DOHH2 (cell line): ENCODE measurements around the gene DUOXA2.

ENCODE experiments used
- H3F3A ChIP-seq: fragments of 200-600 bp; sonication (generic), shearing (Covaris generic); 2 replicates; pipeline ENCODE4 v1.6.0; 2016; ENCODE audit warnings: antibody characterized with exemption, mild to moderate bottlenecking; ENCODE audit not compliant: control insufficient read depth, insufficient read depth
- H3K27ac ChIP-seq: fragments of 200-600 bp; sonication (generic); 2 replicates; pipeline ENCODE4 v1.5.1; 2014; ENCODE audit warnings: low read depth, mild to moderate bottlenecking, low read length, moderate library complexity
- H3K27me3 ChIP-seq: fragments of 200-600 bp; sonication (generic); 2 replicates; pipeline ENCODE4 v1.6.1; 2014; ENCODE audit warnings: mild to moderate bottlenecking, low read length, mixed read lengths; ENCODE audit not compliant: control insufficient read depth
- H3K36me3 ChIP-seq: fragments of 200-600 bp; sonication (generic); 2 replicates; pipeline ENCODE4 v1.6.1; 2014; ENCODE audit warnings: mild to moderate bottlenecking, low read length, moderate library complexity, mixed read lengths; ENCODE audit not compliant: control insufficient read depth
- H3K4me1 ChIP-seq: fragments of 200-600 bp; sonication (generic); 2 replicates; pipeline ENCODE4 v1.6.1; 2014; ENCODE audit warnings: mild to moderate bottlenecking, low read length, mixed read lengths; ENCODE audit not compliant: control insufficient read depth
- H3K4me2 ChIP-seq: fragments of 200-600 bp; sonication (generic); 2 replicates; pipeline ENCODE4 v1.6.0; 2014; ENCODE audit warnings: mild to moderate bottlenecking, low read length, moderate library complexity
- H3K4me3 ChIP-seq: fragments of 200-600 bp; sonication (generic); 2 replicates; pipeline ENCODE4 v1.5.1; 2014; ENCODE audit warnings: mild to moderate bottlenecking, low read length, mixed read lengths
- H3K79me2 ChIP-seq: fragments of 200-600 bp; sonication (generic); 2 replicates; pipeline ENCODE4 v1.6.1; 2014; ENCODE audit warnings: mild to moderate bottlenecking, low read length, mixed read lengths; ENCODE audit not compliant: control insufficient read depth
- H3K9me2 ChIP-seq: fragments of 200-600 bp; sonication (generic); replicated peaks from 2 replicates; pipeline ENCODE4 v1.6.1; 2014; ENCODE audit warnings: mild to moderate bottlenecking, low read length, mixed read lengths; ENCODE audit not compliant: control insufficient read depth
- H3K9me3 ChIP-seq: fragments of 200-600 bp; sonication (generic); 2 replicates; pipeline ENCODE4 v1.6.1; 2014; ENCODE audit warnings: antibody characterized with exemption, low read length, mixed read lengths; ENCODE audit not compliant: control insufficient read depth, insufficient read depth
- H4K20me1 ChIP-seq: fragments of 200-600 bp; sonication (generic); 2 replicates; pipeline ENCODE4 v1.6.0; 2014; ENCODE audit warnings: low read depth, mild to moderate bottlenecking, antibody characterized with exemption, low read length, moderate library complexity; ENCODE audit not compliant: control insufficient read depth, insufficient read depth
- CTCF ChIP-seq: fragments of 200-600 bp; sonication (generic); IDR thresholded peaks from one replicate; pipeline ENCODE4 v1.5.1; 2014; ENCODE audit warnings: antibody characterized with exemption, mild to moderate bottlenecking, low read depth, low read length; ENCODE audit not compliant: poor library complexity, severe bottlenecking
- EZH2phosphoT487 ChIP-seq: fragments of 200-600 bp; sonication (generic); IDR thresholded peaks from 2 replicates; pipeline ENCODE4 v1.6.1; 2017; ENCODE audit warnings: borderline replicate concordance, mild to moderate bottlenecking, antibody characterized with exemption, low read length, moderate library complexity, mixed read lengths

Gene DUOXA2

GRCh38 chr15:45132844-45133560 lies 18.9 kb downstream of the DUOXA2 start:
- H3K79me2 ChIP-seq: no peaks in the 10 kb centered on the region
- no peak for TF ChIP-seq EZH2phosphoT487
- no peak overlapping the region for H3K4me3 ChIP-seq
- peaks cover 5% of the 10 kb centered on the region for H3K27me3 ChIP-seq
- no peaks in the 10 kb centered on the region for H4K20me1 ChIP-seq
- H3K36me3 ChIP-seq: no peaks in the 10 kb centered on the region
- no peaks in the 10 kb centered on the region for H3K9me3 ChIP-seq
- H3K9me2 ChIP-seq: no peaks in the 10 kb centered on the region
- no peaks in the 10 kb centered on the region for H3K4me1 ChIP-seq
- H3K27ac ChIP-seq: no peak overlapping the region
- H3F3A ChIP-seq: no peaks in the 10 kb centered on the region
- no peak overlapping the region for H3K4me2 ChIP-seq

GRCh38 chr15:45133561-45133920 lies 19.4 kb downstream of the DUOXA2 start:
- Histone ChIP-seq H3K4me3 (no peak overlapping the region), H3F3A (no peaks in the 10 kb centered on the region), H3K79me2 (no peaks in the 10 kb centered on the region), H4K20me1 (no peaks in the 10 kb centered on the region), H3K9me3 (no peaks in the 10 kb centered on the region), H3K9me2 (no peaks in the 10 kb centered on the region), H3K4me1 (no peaks in the 10 kb centered on the region), H3K4me2 (no peak overlapping the region), H3K27me3 (peaks cover 3% of the 10 kb centered on the region), H3K36me3 (no peaks in the 10 kb centered on the region), H3K27ac (no peak overlapping the region)
- TF ChIP-seq CTCF: no peak
- no peak for TF ChIP-seq EZH2phosphoT487

- Histone ChIP-seq H3K9me2 (no peaks in the 10 kb centered on the region), H3K27me3 (peaks cover 3% of the 10 kb centered on the region)
Measured at GRCh38 chr15:45134046-45134445, 19.9 kb downstream of the DUOXA2 start.

More at GRCh38 chr15:45134046-45134445, 19.9 kb downstream of the DUOXA2 start:
- H3K27ac ChIP-seq: no peak overlapping the region
- TF ChIP-seq CTCF (no peak), EZH2phosphoT487 (no peak)
- H3K4me3 ChIP-seq: no peak overlapping the region
- no peaks in the 10 kb centered on the region for H3K36me3 ChIP-seq
- no peaks in the 10 kb centered on the region for H4K20me1 ChIP-seq
- H3K79me2 ChIP-seq: no peaks in the 10 kb centered on the region
- no peaks in the 10 kb centered on the region for H3K9me3 ChIP-seq
- H3K4me2 ChIP-seq: no peak overlapping the region
- no peaks in the 10 kb centered on the region for H3F3A ChIP-seq
- no peaks in the 10 kb centered on the region for H3K4me1 ChIP-seq
